CD14-positive monocyte (primary cell): ENCODE data around the gene PPM1H. TPM values are rescaled to one million over a fixed set of nuclear protein-coding genes. Genes with fewer than 3 reads are reported as not detected.
A peak's percentile ranks its signal among the peaks of the same experiment; 100 is the strongest.

Source experiments
- DNase-seq, 3 donors: peaks; one replicate each; pipeline ENCODE4 v3.0.0-alpha.2; 2011 to 2022
- H2AFZ ChIP-seq: 2 replicates; pipeline ENCODE4 v1.6.0; 2012; ENCODE audit warnings: mild to moderate bottlenecking, low read depth, low read length, inconsistent platforms; ENCODE audit not compliant: insufficient read depth, poor library complexity, severe bottlenecking
- H3K27ac ChIP-seq, 2 donors: 1 replicate in 1 of 2; 2 replicates in 1 of 2; pipeline ENCODE4 v1.5.1; 2012 to 2013; ENCODE audit warnings: low read length in 2 of 2, control low read depth in 1 of 2, inconsistent platforms in 1 of 2, low read depth in 1 of 2, mild to moderate bottlenecking in 1 of 2
- H3K27me3 ChIP-seq, 2 donors: one replicate each; pipeline versions ENCODE4 v1.6.0 to v1.6.1; 2011 to 2013; ENCODE audit warnings: low read length in 2 of 2; ENCODE audit not compliant: control insufficient read depth in 2 of 2, insufficient read depth in 2 of 2
- H3K36me3 ChIP-seq, 2 donors: replicated peaks in 1 of 2; 1 replicate in 1 of 2; 2 replicates in 1 of 2; pipeline versions ENCODE4 v1.5.1 to v1.6.1; 2012 to 2013; ENCODE audit warnings: low read length in 2 of 2, control low read depth in 1 of 2, inconsistent platforms in 1 of 2, mild to moderate bottlenecking in 1 of 2; ENCODE audit not compliant: insufficient read depth in 2 of 2, control insufficient read depth in 1 of 2
- H3K4me1 ChIP-seq, 2 donors: 1 replicate in 1 of 2; 2 replicates in 1 of 2; pipeline versions ENCODE4 v1.5.1 to v1.6.1; 2012 to 2013; ENCODE audit warnings: low read length in 2 of 2, control low read depth in 1 of 2, inconsistent platforms in 1 of 2, mild to moderate bottlenecking in 1 of 2, moderate library complexity in 1 of 2; ENCODE audit not compliant: insufficient read depth in 2 of 2, control insufficient read depth in 1 of 2
- H3K4me2 ChIP-seq: replicated peaks from 2 replicates; pipeline ENCODE3; 2012; ENCODE audit warnings: low read length, moderate library complexity, mild to moderate bottlenecking; ENCODE audit not compliant: poor library complexity, severe bottlenecking; ENCODE audit errors: extremely low read depth
- H3K4me3 ChIP-seq, 3 experiments: fragments of 200-600 bp in 1 of 3; sonication (generic) in 1 of 3; replicated peaks in 1 of 3; 1 replicate in 2 of 3; 2 replicates in 1 of 3; pipeline ENCODE4 v1.5.1; 2011 to 2013; ENCODE audit warnings: low read length in 3 of 3, mild to moderate bottlenecking in 3 of 3, control low read depth in 2 of 3, low read depth in 2 of 3, inconsistent platforms in 1 of 3, moderate library complexity in 1 of 3
- H3K79me2 ChIP-seq: 2 replicates; pipeline ENCODE4 v1.6.0; 2012; ENCODE audit warnings: mild to moderate bottlenecking, control low read depth, inconsistent platforms, low read length, moderate library complexity; ENCODE audit not compliant: insufficient read depth
- H3K9ac ChIP-seq: 2 replicates; pipeline ENCODE4 v1.6.0; 2017; ENCODE audit warnings: low read length, mild to moderate bottlenecking; ENCODE audit not compliant: insufficient read depth, poor library complexity, severe bottlenecking
- H3K9me3 ChIP-seq, 2 donors: replicated peaks in 1 of 2; 1 replicate in 1 of 2; 2 replicates in 1 of 2; pipeline versions ENCODE4 v1.5.1 to v1.6.1; 2012 to 2013; ENCODE audit warnings: low read length in 2 of 2, control low read depth in 1 of 2; ENCODE audit not compliant: control insufficient read depth in 1 of 2, insufficient read depth in 1 of 2
- H4K20me1 ChIP-seq: 2 replicates; pipeline ENCODE4 v1.6.0; 2012; ENCODE audit warnings: mild to moderate bottlenecking, low read length, control low read depth, moderate library complexity; ENCODE audit not compliant: insufficient read depth
- H3K27ac Mint-ChIP-seq, 7 donors: one replicate each; pipeline ENCODE4 v1.8.0; 2020; ENCODE audit warnings: mild to moderate bottlenecking in 7 of 7, mixed read lengths in 7 of 7, moderate library complexity in 6 of 7, inconsistent platforms in 2 of 7
- H3K27me3 Mint-ChIP-seq, 3 donors: one replicate each; pipeline ENCODE4 v1.8.0; 2021 to 2022; ENCODE audit warnings: low read depth in 3 of 3, mild to moderate bottlenecking in 3 of 3, mixed read lengths in 3 of 3, moderate library complexity in 3 of 3, inconsistent platforms in 1 of 3
- H3K36me3 Mint-ChIP-seq, 2 donors: one replicate each; pipeline ENCODE4 v1.8.0; 2020; ENCODE audit warnings: mixed read lengths in 2 of 2, inconsistent platforms in 1 of 2, mild to moderate bottlenecking in 1 of 2
- H3K4me1 Mint-ChIP-seq: one replicate; pipeline ENCODE4 v1.8.0; 2020; ENCODE audit warnings: mild to moderate bottlenecking, mixed read lengths
- H3K4me3 Mint-ChIP-seq, 2 donors: one replicate each; pipeline ENCODE4 v1.8.0; 2020; ENCODE audit warnings: mild to moderate bottlenecking in 2 of 2, mixed read lengths in 2 of 2, moderate library complexity in 1 of 2
- H3K9me3 Mint-ChIP-seq, 7 donors: one replicate each; pipeline ENCODE4 v1.8.0; 2020 to 2022; ENCODE audit warnings: mixed read lengths in 7 of 7, mild to moderate bottlenecking in 6 of 7, moderate library complexity in 6 of 7, inconsistent platforms in 2 of 7
- WGBS: methylation state at CpG from one replicate; pipeline ENCODE4 v1.1.5; 2013; ENCODE audit warnings: missing lambda C conversion rate; ENCODE audit not compliant: insufficient coverage; 5-methylcytosine and 5-hydroxymethylcytosine counted together
- intact Hi-C, 2 donors: fragments of 100-400 bp; cut with micrococcal nuclease; formaldehyde crosslinking; loops; one replicate each; pipeline versions ENCODE4 v1.15.0 to v1.15.1; 2023
- polyA plus RNA-seq, 3 donors: library from polyadenylated mRNA; depleted of rRNA in 1 of 3; unstranded in 2 of 3; stranded (reverse) in 1 of 3; fragments of 300-500 nt in 2 of 3; fragments of >200 nt in 1 of 3; fragmentation: Illumina TruSeq in 2 of 3; gene quantifications; 1 replicate in 2 of 3; 2 replicates in 1 of 3; pipeline ENCODE4 v1.2.3, GENCODE V29; 2012 to 2021
- TF ChIP-seq, protein P1 (sequence below): fragments of 200-600 bp; IDR thresholded peaks from one replicate; pipeline ENCODE4 v1.8.0; 2022; ENCODE audit warnings: antibody characterized with exemption, mild to moderate bottlenecking

Gene PPM1H
- polyA plus RNA-seq, 3 donors, result 1.5 to 2.8 (median 1.9) TPM

- H3K27me3 Mint-ChIP-seq, result peaks cover 0 to 2% (median 0%) of the 10 kb centered on the region in 3 donors
- peak overlapping the region; percentile 81 for H3K4me2 ChIP-seq
- no peaks in the 10 kb centered on the region for H3K27me3 ChIP-seq
- H3K9me3 Mint-ChIP-seq, result no peaks in the 10 kb centered on the region
- peaks cover 16 to 30% of the 10 kb centered on the region in 2 donors for H3K4me1 ChIP-seq
- peaks cover 34% of the 10 kb centered on the region for H3K79me2 ChIP-seq
- peak overlapping the region; percentile 58 to 89 for H3K4me3 Mint-ChIP-seq
- H2AFZ ChIP-seq, result peak overlapping the region; percentile 76
- peak overlapping the region in 1 of 2 donors; percentile 99 for H3K27ac ChIP-seq
- peak overlapping the region; percentile 99 for H3K9ac ChIP-seq
- H4K20me1 ChIP-seq, result no peaks in the 10 kb centered on the region
- peaks cover 35% of the 10 kb centered on the region for H3K4me1 Mint-ChIP-seq
- no peaks in the 10 kb centered on the region for H3K36me3 ChIP-seq
- H3K9me3 ChIP-seq, result no peaks in the 10 kb centered on the region
- H3K4me3 ChIP-seq, result peak overlapping the region; percentile 54 to 86 (median 58)
- H3K27ac Mint-ChIP-seq, result peak overlapping the region; percentile 58 to 100 (median 99)
- TF ChIP-seq, protein P1, sequence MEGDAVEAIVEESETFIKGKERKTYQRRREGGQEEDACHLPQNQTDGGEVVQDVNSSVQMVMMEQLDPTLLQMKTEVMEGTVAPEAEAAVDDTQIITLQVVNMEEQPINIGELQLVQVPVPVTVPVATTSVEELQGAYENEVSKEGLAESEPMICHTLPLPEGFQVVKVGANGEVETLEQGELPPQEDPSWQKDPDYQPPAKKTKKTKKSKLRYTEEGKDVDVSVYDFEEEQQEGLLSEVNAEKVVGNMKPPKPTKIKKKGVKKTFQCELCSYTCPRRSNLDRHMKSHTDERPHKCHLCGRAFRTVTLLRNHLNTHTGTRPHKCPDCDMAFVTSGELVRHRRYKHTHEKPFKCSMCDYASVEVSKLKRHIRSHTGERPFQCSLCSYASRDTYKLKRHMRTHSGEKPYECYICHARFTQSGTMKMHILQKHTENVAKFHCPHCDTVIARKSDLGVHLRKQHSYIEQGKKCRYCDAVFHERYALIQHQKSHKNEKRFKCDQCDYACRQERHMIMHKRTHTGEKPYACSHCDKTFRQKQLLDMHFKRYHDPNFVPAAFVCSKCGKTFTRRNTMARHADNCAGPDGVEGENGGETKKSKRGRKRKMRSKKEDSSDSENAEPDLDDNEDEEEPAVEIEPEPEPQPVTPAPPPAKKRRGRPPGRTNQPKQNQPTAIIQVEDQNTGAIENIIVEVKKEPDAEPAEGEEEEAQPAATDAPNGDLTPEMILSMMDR, result no peak
- no CpG with 5 or more reads among the region's 2 CpGs for WGBS
- intact Hi-C loops, result loop anchor here in 1 of 2 donors (5.0 kb wide), 3 partner anchors 131 to 389 kb away; no protein-coding TSS in a partner anchor
- H3K36me3 Mint-ChIP-seq, result peaks cover 0 to 7% of the 10 kb centered on the region in 2 donors
- no peak for DNase-seq
These were observed 333.2 kb downstream of the PPM1H start for GRCh38 chr12:62601765-62602164.

- no peaks in the 10 kb centered on the region for H3K27me3 ChIP-seq
- H2AFZ ChIP-seq, result no peak overlapping the region
- H3K9me3 ChIP-seq, result no peaks in the 10 kb centered on the region
- WGBS, result no CpG with 5 or more reads among the region's 5 CpGs
- intact Hi-C loops, result loop anchor here in 1 of 2 donors (5.0 kb wide), 3 partner anchors 132 to 388 kb away; no protein-coding TSS in a partner anchor
- H3K27ac Mint-ChIP-seq, result no peak overlapping the region
- H3K27me3 Mint-ChIP-seq, result no peaks in the 10 kb centered on the region
- H3K9ac ChIP-seq, result no peak overlapping the region
- no peak overlapping the region for H3K4me2 ChIP-seq
- peaks cover 18% of the 10 kb centered on the region for H3K4me1 Mint-ChIP-seq
- peaks cover 3 to 7% of the 10 kb centered on the region in 2 donors for H3K36me3 Mint-ChIP-seq
- no peaks in the 10 kb centered on the region for H4K20me1 ChIP-seq
- TF ChIP-seq, protein P1, result no peak
- H3K4me3 Mint-ChIP-seq, result no peak overlapping the region
- peaks cover 12 to 22% of the 10 kb centered on the region in 2 donors for H3K4me1 ChIP-seq
- H3K79me2 ChIP-seq, result peaks cover 16% of the 10 kb centered on the region
- DNase-seq, result no peak
- H3K27ac ChIP-seq, result no peak overlapping the region
- no peaks in the 10 kb centered on the region for H3K9me3 Mint-ChIP-seq
- peaks cover 0 to 3% of the 10 kb centered on the region in 2 donors for H3K36me3 ChIP-seq
- no peak overlapping the region for H3K4me3 ChIP-seq
These were observed 335.0 kb downstream of the PPM1H start for GRCh38 chr12:62599854-62600437.
